HG03175 (cell line): ENCODE results near the gene SMG1.
"Not testable (repeated sequence)": the region's sequence is repeated elsewhere in the genome, so short reads cannot be mapped to it uniquely, and the experiment has no call there.

Source experiments
- ATAC-seq: cut with Tn5 transposase; IDR thresholded peaks from one replicate; pipeline ENCODE4 v1.9.1; 2021; ENCODE audit warnings: mild to moderate bottlenecking, moderate library complexity; ENCODE audit not compliant: unreplicated experiment

The SMG1 gene

DNA sequence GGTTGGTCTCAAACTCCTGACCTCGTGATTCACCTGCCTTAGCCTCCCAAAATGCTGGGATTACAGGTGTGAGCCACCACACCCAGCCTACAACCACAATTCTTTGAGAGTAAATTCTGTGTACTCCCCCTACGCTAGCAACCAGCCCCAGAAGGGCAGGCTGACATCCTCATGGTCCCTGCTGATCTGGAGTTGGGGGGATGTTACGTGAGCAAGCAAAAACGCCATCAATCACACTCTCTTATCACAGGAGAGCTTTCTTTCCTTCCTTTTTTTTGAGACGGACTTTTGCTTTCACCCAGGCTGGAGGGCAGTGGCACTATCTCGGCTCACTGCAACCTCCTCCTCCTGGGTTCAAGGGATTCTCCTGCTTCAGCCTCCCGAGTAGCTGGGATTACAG lies 154.0 kb downstream of the SMG1 start:
- ATAC-seq, result not testable (repeated sequence)

DNA sequence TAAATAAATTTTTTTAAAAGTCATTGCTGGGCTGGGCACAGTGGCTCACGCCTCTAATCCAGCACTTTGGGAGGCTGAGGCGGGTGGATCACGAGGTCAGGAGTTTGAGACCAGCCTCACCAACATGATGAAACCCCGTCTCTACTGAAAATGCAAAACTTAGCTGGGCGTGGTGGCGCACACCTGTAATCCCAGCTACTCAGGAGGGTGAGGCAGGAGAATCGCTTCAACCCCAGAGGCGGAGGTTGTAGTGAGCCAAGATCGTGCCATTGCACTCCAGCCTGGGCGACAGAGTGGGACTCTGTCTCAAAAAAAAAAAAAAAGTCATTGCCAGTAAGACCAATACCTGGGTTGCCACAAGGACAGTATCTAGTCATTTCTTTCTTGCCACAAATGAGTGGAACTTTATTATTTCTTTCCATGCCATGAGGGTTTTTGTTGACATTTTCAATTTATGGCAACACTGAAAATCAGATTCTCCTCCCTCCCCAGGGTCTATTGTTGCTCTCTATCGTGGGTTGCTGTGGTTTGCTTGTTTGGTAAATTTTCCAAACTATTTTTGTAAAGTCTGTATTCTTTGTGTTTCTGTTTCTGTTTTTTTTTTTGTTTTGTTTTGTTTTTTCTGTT lies 155.8 kb downstream of the SMG1 start:
- not testable (repeated sequence) for ATAC-seq

DNA sequence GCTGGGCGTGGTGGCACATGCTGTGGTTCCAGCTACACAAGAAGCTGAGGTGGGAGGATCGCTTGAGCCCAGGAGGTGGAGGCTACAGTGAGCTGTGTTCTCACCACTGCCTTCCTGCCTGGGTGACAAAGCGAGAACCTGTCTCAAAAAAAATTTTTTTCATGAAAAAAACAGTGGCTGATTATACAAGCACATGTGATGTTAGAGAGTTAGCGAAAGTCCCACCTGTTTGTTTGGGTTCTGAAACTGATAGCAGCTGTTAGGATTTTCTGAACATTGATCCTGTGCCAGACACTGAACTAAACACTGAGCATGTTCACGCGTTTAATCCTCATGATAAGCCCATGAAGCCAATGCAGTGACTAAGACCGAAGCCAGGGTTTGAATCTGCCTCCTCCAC lies 159.0 kb downstream of the SMG1 start:
- peak; percentile 69 for ATAC-seq

DNA sequence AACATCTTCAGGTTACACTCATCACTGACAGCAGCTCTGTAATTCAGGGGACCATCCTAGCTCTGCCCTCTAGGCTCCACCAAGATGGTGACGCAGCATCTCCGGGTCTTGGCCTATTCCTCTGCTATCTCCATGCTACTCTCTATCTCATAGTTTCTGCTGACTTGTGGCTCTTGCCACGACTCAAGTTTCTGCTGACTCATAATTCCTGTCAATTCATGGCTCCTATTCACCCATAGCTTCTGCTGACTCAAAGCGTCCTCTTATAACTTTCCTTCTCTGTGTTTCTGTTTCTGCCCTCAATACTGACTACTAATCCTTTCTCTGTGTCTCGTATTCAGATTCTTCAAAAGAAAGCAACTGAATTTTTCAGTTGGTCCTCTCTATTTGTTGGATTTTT lies 163.5 kb downstream of the SMG1 start:
- ATAC-seq, result peak; percentile 41

DNA sequence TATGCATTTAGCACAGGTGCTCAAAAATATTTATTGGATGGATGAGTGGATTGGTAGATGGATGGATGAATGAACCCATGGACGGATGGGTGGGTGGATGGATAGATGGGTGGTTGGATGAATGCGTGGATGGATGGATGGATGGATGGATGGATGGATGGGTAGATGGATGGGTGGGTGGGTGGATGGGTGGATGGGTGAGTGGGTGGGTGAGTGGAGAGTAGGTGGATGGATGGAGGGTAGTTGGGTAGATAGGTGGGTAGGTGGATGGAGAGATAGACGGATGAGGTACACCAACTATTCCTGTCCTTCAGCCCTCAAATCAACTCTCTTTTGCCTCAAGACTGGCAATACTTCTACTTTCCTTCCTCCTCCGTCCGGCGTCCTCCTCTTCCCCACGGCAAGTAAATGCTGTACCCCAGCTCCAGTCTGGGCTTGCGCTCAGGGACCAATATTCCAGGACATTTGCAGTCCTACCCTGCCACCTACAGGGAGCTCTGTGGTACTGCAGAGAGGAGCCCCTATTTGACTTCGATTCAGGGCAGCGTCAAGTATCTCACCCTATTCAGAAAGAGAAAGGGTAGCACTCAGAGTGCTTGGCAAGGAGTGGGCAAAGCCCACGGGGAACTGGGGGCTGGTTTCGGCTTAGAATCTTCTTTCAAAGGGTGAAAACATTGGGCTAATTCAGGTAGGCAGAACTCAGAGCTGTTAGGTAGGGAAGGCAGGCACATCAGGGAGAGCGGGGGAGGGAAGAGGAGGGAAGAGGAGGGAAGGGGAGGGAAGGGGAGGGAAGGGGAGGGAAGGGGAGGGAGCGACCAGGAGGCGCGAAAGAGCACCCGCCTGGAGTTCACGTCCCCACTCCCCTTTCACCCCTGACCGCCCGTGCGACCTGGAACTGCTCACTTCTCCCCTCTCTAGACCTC lies 166.3 kb downstream of the SMG1 start:
- ATAC-seq, result peak; percentile 61

DNA sequence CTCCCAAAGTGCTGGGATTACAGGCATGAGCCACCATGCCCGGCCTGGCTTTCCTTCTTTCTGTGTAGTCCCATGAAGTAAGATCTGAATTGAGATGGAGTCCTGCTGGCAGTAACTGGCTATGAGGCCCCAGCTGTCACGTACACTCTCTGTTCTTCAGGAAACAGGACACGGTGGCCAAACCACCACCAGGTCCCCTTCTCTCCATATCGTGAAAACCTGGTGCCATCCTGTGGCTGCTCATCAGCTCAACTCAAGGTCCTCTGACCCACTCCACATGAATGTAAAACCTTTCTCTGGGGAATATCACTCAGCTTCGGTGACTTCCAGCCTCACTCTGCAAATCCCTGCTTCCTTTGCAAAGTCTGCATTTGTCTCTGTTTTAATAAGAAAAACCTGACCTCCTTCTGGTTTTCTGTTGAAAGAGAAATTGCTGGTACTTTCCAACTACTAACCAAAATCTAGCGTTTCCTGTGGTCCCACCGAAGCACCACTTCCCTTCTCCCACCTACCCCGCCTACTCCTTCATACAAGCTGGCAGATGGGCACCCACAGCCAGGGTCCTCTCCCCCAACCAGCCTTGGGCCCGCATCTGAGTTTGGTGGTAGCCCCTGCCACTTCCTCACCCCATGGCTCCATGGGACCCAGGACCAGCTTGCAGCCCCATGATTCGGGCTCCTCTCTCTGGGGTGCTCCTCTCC lies 168.1 kb downstream of the SMG1 start:
- peak; percentile 40 for ATAC-seq

DNA sequence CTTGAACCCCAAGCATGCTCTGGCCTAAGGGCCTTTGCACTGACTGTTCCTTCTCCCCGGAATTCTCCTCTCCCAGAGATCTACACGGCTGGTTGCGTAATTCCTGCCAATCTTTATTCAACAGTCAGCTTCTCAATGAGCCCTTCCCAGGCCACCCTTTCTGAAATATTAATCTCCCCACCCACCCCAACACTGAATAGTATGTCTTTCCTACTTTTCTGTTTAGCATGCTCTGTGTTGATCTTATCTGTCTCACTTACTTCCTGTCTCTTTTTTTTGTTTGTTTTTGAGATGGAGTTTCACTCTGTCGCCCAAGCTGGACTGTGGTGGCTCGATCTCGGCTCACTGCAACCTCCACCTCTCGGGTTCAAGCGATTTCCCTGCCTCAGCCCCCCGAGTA lies 169.6 kb downstream of the SMG1 start:
- ATAC-seq, result not testable (repeated sequence)
